BLaER1 treated with 17β-estradiol and CSF1 and Interleukin-3, amounts not matched to agents 10 nM and 100 nM (cell line): Measurements from ENCODE around the gene HIRA.

Experiments
- H3K27ac ChIP-seq, 11 experiments: shearing (Covaris generic); formaldehyde crosslinking; 2 replicates each; pipeline ENCODE4 v1.8.1; 2022
- H3K27me3 ChIP-seq, 11 experiments: shearing (Covaris generic); formaldehyde crosslinking; 2 replicates each; pipeline ENCODE4 v1.8.1; 2022
- H3K36me3 ChIP-seq, 11 experiments: shearing (Covaris generic); formaldehyde crosslinking; 2 replicates each; pipeline ENCODE4 v1.8.1; 2022
- H3K4me1 ChIP-seq, 10 experiments: shearing (Covaris generic); formaldehyde crosslinking; 2 replicates each; pipeline ENCODE4 v1.8.1; 2022
- H3K4me2 ChIP-seq, 11 experiments: shearing (Covaris generic); formaldehyde crosslinking; 2 replicates each; pipeline ENCODE4 v1.8.1; 2022
- H3K4me3 ChIP-seq, 10 experiments: shearing (Covaris generic); formaldehyde crosslinking; 2 replicates each; pipeline ENCODE4 v1.8.1; 2022
- H3K9ac ChIP-seq, 11 experiments: shearing (Covaris generic); formaldehyde crosslinking; 2 replicates each; pipeline ENCODE4 v1.8.1; 2022
- H3K9me3 ChIP-seq, 11 experiments: shearing (Covaris generic); formaldehyde crosslinking; replicated peaks in 1 of 11; 2 replicates each; pipeline ENCODE4 v1.8.1; 2022
- H4K20me1 ChIP-seq, 11 experiments: shearing (Covaris generic); formaldehyde crosslinking; 2 replicates each; pipeline ENCODE4 v1.8.1; 2022
- Cebpa-rat ChIP-seq, 11 experiments: shearing (Covaris generic); IDR thresholded peaks; 2 replicates each; pipeline ENCODE4 v1.8.1; 2022

Gene HIRA

DNA sequence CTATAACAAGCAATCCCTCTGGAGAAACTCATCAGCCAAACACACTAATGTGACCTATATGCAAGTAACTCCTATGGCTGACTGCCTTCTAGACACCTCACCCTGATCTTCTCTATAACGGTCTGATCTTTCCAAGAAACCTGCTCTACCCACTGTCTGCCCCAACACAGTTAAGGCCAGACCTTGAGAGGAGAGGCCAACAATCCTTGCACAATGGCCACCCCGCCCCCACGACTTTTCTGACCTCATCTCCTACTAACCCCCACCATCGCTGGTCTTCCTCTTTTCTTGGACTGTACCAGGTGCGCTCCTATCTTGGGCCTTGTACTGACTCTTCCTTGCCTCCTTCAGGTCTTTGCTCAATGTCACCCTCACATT, 12.5 kb downstream of the HIRA start:
- H3K9me3 ChIP-seq: peaks cover 0 to 18% (median 15%) of the 10 kb centered on the region in 11 experiments; a peak in 19 of 22 replicates
- H3K9ac ChIP-seq: peak overlapping the region in 6 of 11 experiments; percentile 13 to 59 (median 48); a peak in 7 of 22 replicates
- no peaks in the 10 kb centered on the region for H3K27me3 ChIP-seq
- no peak overlapping the region for H3K4me3 ChIP-seq
- peaks cover 15 to 43% (median 31%) of the 10 kb centered on the region in 11 experiments for H3K36me3 ChIP-seq
- H3K27ac ChIP-seq: peak overlapping the region in 8 of 11 experiments; percentile 3 to 83 (median 68); a peak in 15 of 22 replicates
- H3K4me1 ChIP-seq: peaks cover 17 to 34% (median 27%) of the 10 kb centered on the region in 10 experiments
- peak overlapping the region; percentile 46 to 69 (median 56) for H3K4me2 ChIP-seq
- peaks cover 62 to 100% (median 90%) of the 10 kb centered on the region in 11 experiments for H4K20me1 ChIP-seq
- peak in 2 of 11 experiments; percentile 11 to 14; a peak in 1 of 22 replicates for TF ChIP-seq Cebpa-rat (IDR thresholded peaks at IDR 0.05)

DNA sequence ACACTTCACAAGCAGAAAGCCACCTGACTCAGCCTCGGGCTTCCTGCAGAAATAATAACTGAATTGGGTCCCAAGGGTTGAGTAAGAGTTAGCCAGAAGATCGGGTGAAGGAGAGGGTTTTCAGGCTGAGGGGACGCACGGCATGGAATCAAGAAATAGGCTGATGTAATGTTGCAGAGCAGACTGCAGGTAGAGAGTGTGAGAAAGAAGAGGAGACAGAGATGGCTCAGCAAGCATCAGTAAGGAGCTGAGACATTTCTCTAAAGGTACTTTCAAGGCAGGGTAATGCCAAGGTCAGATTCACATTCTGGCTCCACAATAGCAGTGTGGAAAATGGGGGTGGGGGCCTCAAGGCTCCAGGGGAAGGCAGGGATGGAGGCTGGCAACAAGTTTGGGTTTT, 18.6 kb downstream of the HIRA start:
- Histone ChIP-seq H3K9ac (no peak overlapping the region), H3K9me3 (peaks cover 0 to 18% (median 14%) of the 10 kb centered on the region in 11 experiments; a peak in 19 of 22 replicates), H3K36me3 (peaks cover 45 to 84% (median 75%) of the 10 kb centered on the region in 11 experiments), H3K4me3 (no peak overlapping the region), H3K27ac (no peak overlapping the region), H4K20me1 (peaks cover 53 to 98% (median 82%) of the 10 kb centered on the region in 11 experiments), H3K27me3 (no peaks in the 10 kb centered on the region), H3K4me1 (peaks cover 0 to 9% (median 0%) of the 10 kb centered on the region in 10 experiments; a peak in 5 of 20 replicates), H3K4me2 (no peak overlapping the region)
- no peak for TF ChIP-seq Cebpa-rat (IDR thresholded peaks at IDR 0.05)

DNA sequence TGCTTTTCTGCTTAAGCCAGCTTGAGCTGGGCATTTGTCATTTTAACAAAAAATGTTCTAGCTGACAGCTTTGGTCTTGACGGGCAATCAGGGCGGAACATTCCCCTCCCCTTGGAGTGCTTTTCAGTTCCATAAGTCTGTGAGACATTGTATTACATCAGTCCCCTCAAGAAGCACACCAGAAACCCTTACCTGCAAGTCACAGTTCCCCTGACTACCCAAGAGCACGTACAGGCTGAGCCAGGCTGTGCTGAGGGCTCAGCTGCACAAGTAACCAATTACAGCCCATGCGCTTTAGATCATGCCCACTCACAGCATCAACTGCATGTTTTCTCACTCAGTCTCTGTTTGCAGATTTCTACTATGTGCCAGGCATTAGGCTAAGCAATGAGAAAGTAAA, 19.1 kb downstream of the HIRA start:
- H3K9me3 ChIP-seq: peaks cover 0 to 14% (median 10%) of the 10 kb centered on the region in 11 experiments; a peak in 19 of 22 replicates
- no peak overlapping the region for H3K9ac ChIP-seq
- H3K4me2 ChIP-seq: no peak overlapping the region
- peaks cover 49 to 84% (median 75%) of the 10 kb centered on the region in 11 experiments for H3K36me3 ChIP-seq
- TF ChIP-seq Cebpa-rat (IDR thresholded peaks at IDR 0.05): no peak
- no peak overlapping the region for H3K4me3 ChIP-seq
- H3K27me3 ChIP-seq: no peaks in the 10 kb centered on the region
- H3K27ac ChIP-seq: no peak overlapping the region
- peaks cover 57 to 98% (median 82%) of the 10 kb centered on the region in 11 experiments for H4K20me1 ChIP-seq
- H3K4me1 ChIP-seq: peaks cover 0 to 9% (median 0%) of the 10 kb centered on the region in 10 experiments; a peak in 5 of 20 replicates

DNA sequence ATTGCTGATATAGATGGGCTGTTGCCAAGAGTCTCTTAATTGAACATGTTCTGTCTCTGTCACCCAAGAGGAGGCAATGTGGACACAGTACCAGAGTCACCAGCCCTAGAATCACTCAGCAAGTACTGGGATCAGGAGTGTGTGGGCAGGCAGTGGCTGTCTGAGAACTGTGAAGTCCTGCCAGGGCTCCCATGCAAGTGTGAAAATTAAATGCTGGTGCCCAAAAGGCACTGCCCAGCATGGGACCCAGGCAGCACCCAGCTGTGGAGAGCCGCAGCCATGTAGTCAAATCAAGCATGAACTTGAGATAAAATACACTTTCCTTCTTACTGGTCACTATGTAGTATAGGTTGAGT, 19.9 kb downstream of the HIRA start:
- no peak for TF ChIP-seq Cebpa-rat (IDR thresholded peaks at IDR 0.05)
- Histone ChIP-seq H3K9ac (no peak overlapping the region), H3K36me3 (peaks cover 53 to 84% (median 75%) of the 10 kb centered on the region in 11 experiments)

DNA sequence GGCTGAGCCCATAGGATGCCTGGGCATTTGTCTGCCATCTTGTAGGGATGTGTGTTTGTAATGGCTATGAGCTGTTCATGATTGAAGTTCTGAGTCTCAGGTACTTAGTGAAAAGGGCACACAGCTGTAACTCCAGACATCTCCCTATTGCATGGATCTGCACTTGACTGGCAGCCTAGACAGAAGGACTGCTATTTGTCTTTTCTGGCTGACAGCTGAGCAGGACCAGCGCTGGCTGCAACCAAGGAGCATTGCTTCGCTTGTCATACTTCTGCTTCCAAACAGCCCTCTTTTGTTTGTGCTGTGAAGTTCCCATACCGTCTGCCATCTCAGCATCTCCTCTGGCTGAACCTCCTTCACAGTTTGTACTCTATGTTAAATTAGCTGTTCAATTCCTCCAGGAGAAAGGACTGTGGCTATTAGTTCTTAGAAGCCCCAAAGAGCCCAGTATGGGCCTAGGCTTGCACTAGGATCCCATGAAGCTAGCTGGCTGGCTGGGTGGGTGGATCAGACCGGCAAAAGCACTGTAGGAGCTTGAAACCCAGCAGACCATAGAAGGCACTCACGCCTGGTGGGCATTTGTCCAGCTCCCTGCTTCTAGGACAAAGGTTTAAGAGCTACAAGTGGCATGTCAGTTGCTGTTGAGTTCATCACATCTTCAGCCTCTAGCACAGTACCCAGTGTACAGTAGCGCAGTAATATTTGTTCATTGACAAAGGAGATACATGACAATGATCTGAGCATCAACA, 20.4 kb downstream of the HIRA start:
- Histone ChIP-seq H4K20me1 (peaks cover 53 to 96% (median 75%) of the 10 kb centered on the region in 11 experiments), H3K4me1 (peaks cover 0 to 9% (median 0%) of the 10 kb centered on the region in 10 experiments; a peak in 5 of 20 replicates), H3K9ac (no peak overlapping the region; a peak in 1 of 22 replicates), H3K27me3 (no peaks in the 10 kb centered on the region), H3K4me3 (no peak overlapping the region), H3K27ac (no peak overlapping the region), H3K36me3 (peaks cover 53 to 84% (median 75%) of the 10 kb centered on the region in 11 experiments), H3K4me2 (no peak overlapping the region), H3K9me3 (peaks cover 0 to under 1% (median 0%) of the 10 kb centered on the region in 11 experiments; a peak in 2 of 22 replicates)
- no peak for TF ChIP-seq Cebpa-rat (IDR thresholded peaks at IDR 0.05)

More for the DNA sequence above, 19.9 kb downstream of the HIRA start:
- no peak overlapping the region for H3K4me2 ChIP-seq
- H4K20me1 ChIP-seq: peaks cover 57 to 96% (median 77%) of the 10 kb centered on the region in 11 experiments
- H3K4me3 ChIP-seq: no peak overlapping the region
- H3K27me3 ChIP-seq: no peaks in the 10 kb centered on the region
- H3K9me3 ChIP-seq: peaks cover 0 to 6% (median 2%) of the 10 kb centered on the region in 11 experiments; a peak in 13 of 22 replicates
- peaks cover 0 to 9% (median 0%) of the 10 kb centered on the region in 10 experiments; a peak in 5 of 20 replicates for H3K4me1 ChIP-seq
- no peak overlapping the region for H3K27ac ChIP-seq

DNA sequence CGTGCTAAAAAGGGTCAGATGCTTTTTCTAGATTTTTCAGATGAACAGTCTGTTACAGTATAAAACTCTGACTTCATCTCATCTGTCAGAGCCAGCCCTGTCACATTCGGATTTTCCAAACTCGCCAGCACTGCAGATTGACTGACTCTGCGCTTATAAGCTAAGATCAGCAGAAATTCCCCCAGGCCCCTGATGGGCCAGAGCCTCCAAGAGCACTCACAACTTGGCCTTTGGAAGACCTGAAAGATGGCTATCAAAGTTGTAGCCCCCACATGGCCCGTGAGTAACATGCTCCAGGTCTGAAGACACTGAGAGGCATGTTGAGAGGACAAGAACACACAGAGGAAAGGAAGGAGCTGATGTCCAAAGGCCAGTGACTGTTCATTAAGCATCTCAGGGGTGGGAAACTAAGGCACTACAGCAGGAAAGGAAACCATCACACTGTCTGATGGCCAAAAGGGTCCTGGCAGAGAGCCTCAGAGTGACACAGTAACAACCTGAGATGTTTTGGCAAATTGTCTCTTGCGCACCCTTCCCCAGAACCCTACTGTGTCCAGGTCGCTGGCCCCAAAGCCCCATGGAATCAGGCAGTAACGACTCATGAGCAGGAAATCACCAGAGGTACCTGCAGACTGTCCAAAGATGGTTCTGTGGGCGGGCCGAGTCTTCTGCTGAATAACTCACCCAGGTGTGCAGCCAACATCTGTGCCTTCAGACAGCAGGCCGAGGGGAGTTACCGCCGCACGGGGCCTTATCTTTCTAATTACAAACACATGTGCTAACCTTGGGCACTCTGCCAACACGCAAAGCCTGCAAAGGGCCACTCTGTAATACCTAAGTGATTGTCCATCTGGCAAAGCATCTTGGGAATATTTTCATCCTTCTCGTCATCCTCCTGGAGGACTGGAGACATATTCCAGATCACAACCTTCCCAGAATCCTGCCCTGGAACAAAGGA, 23.6 kb downstream of the HIRA start:
- no peak overlapping the region for H3K27ac ChIP-seq
- peaks cover 78 to 98% (median 90%) of the 10 kb centered on the region in 11 experiments for H3K36me3 ChIP-seq
- H3K9me3 ChIP-seq: no peaks in the 10 kb centered on the region
- 0 out of 22 replicates have a peak overlapping the region, but pooled peaks of 1 of the 11 experiments have one; percentile 11 for H3K9ac ChIP-seq
- peaks cover 28 to 80% (median 44%) of the 10 kb centered on the region in 11 experiments for H4K20me1 ChIP-seq
- no peak for TF ChIP-seq Cebpa-rat (IDR thresholded peaks at IDR 0.05)
- H3K4me3 ChIP-seq: no peak overlapping the region
- no peak overlapping the region for H3K4me2 ChIP-seq
- no peaks in the 10 kb centered on the region for H3K27me3 ChIP-seq
- peaks cover 0 to 4% (median 0%) of the 10 kb centered on the region in 10 experiments; a peak in 5 of 20 replicates for H3K4me1 ChIP-seq

DNA sequence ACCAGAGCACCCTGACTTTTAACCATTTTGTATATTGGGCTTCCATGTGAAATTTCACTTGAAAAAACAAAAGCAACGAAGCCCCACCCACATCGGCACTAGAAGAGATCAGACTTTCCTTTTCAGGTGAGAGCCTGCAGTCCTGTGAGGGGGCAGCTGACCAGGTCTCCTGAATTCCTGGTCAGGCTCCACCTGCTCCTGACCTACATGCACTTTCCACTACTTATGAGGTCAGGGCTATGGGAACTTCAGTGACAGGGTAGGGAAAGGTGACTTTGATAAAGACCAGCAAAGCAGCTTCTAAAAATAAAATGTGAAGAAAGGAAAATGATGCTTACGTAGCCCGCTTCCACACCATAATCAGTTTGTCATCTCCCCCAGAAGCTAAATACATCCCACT, 24.7 kb downstream of the HIRA start:
- H3K4me3 ChIP-seq: no peak overlapping the region
- no peaks in the 10 kb centered on the region for H3K27me3 ChIP-seq
- H3K27ac ChIP-seq: no peak overlapping the region
- H3K4me2 ChIP-seq: no peak overlapping the region
- no peak overlapping the region for H3K9ac ChIP-seq
- no peaks in the 10 kb centered on the region for H3K9me3 ChIP-seq
- TF ChIP-seq Cebpa-rat (IDR thresholded peaks at IDR 0.05): no peak
- H4K20me1 ChIP-seq: peaks cover 17 to 71% (median 34%) of the 10 kb centered on the region in 11 experiments
- peaks cover 85 to 98% (median 92%) of the 10 kb centered on the region in 11 experiments for H3K36me3 ChIP-seq
- H3K4me1 ChIP-seq: no peaks in the 10 kb centered on the region

DNA sequence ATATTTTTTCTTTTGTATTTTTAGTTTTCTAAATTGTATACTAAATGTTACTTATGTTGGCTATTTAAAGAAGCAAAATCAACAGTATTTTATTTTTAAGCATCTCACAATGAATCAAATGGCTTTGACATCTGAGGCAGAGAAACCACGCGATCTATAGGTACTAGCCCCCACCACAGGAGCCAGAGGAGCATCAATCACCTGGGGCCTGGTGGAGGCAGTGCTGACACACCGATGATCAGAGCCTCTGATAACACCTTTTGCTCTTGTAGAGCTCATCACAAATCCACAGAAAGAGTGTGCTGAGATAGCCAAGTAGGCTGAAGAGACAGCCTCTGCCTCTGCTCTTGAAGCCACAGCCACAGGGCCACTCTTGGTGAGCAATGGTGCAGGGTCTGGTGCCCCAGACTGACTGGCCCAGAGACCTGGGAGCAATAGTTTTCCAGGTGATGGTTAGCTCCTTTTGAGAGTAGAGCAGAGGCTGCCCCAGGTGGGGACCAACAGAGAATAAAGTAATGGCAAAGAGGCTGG, 25.2 kb downstream of the HIRA start:
- Histone ChIP-seq H3K27ac (no peak overlapping the region), H3K4me3 (no peak overlapping the region), H3K4me1 (no peaks in the 10 kb centered on the region), H3K36me3 (peaks cover 87 to 98% (median 92%) of the 10 kb centered on the region in 11 experiments), H3K9ac (no peak overlapping the region), H4K20me1 (peaks cover 12 to 70% (median 29%) of the 10 kb centered on the region in 11 experiments), H3K9me3 (no peaks in the 10 kb centered on the region), H3K4me2 (no peak overlapping the region), H3K27me3 (no peaks in the 10 kb centered on the region)
- no peak for TF ChIP-seq Cebpa-rat (IDR thresholded peaks at IDR 0.05)
